ENCODE data around the gene RXRA. TPM values are rescaled to one million over a fixed set of nuclear protein-coding genes. Genes with fewer than 3 reads are reported as not detected.

Gene RXRA
- total RNA-seq, 4 donors from 2014 or later: 17.1 to 84.6 (median 24.0) TPM

- no peaks in the 10 kb centered on the region for H3K36me3 ChIP-seq
- H3K9me3 ChIP-seq: no peaks in the 10 kb centered on the region
- no peak overlapping the region for H3K4me3 ChIP-seq
- peaks cover 6 to 57% of the 10 kb centered on the region in 2 donors for H3K4me1 ChIP-seq
- peak overlapping the region; percentile 45 to 51 for H3K27ac ChIP-seq
- no peaks in the 10 kb centered on the region for H3K27me3 ChIP-seq
- no peak for TF ChIP-seq CTCF (IDR thresholded peaks at IDR 0.05)
- TF ChIP-seq POLR2A (IDR thresholded peaks at IDR 0.05): no peak
- intact Hi-C loops (cut with DNase I; ENCODE audit: low total_unique reads): loop anchor here (10.0 kb wide), 1 partner anchor 79 kb away; the partner anchor contains the start of gene RXRA
- DNase-seq: peak; percentile 72 to 80
Measured at GRCh38 chr9:134403682-134404301, 77.5 kb downstream of the RXRA start.

GRCh38 chr9:134404376-134405358, 78.4 kb downstream of the RXRA start:
- Histone ChIP-seq H3K36me3 (no peaks in the 10 kb centered on the region), H3K4me1 (peaks cover 6 to 58% of the 10 kb centered on the region in 2 donors), H3K9me3 (no peaks in the 10 kb centered on the region), H3K4me3 (no peak overlapping the region), H3K27me3 (no peaks in the 10 kb centered on the region), H3K27ac (peak overlapping the region; percentile 51 to 54)
- TF ChIP-seq POLR2A (IDR thresholded peaks at IDR 0.05) (no peak), CTCF (IDR thresholded peaks at IDR 0.05) (no peak)
- DNase-seq: no peak
- intact Hi-C loops (cut with DNase I; ENCODE audit: low total_unique reads): loop anchor here (10.0 kb wide), 1 partner anchor 80 kb away; the partner anchor contains the start of gene RXRA

- Histone ChIP-seq H3K9me3 (no peaks in the 10 kb centered on the region), H3K4me3 (no peak overlapping the region), H3K27ac (peak overlapping the region; percentile 51 to 54), H3K36me3 (no peaks in the 10 kb centered on the region), H3K4me1 (peaks cover 6 to 58% of the 10 kb centered on the region in 2 donors), H3K27me3 (no peaks in the 10 kb centered on the region)
- DNase-seq: no peak
- no peak for TF ChIP-seq CTCF (IDR thresholded peaks at IDR 0.05)
- TF ChIP-seq POLR2A (IDR thresholded peaks at IDR 0.05): no peak
- intact Hi-C loops (cut with DNase I; ENCODE audit: low total_unique reads): loop anchor here (10.0 kb wide), 1 partner anchor 81 kb away; the partner anchor contains the start of gene RXRA
Measured at GRCh38 chr9:134405527-134405926, 79.3 kb downstream of the RXRA start.

GRCh38 chr9:134406366-134407120, 80.3 kb downstream of the RXRA start:
- Histone ChIP-seq H3K4me1 (peaks cover 7 to 63% of the 10 kb centered on the region in 2 donors), H3K9me3 (no peaks in the 10 kb centered on the region), H3K36me3 (no peaks in the 10 kb centered on the region), H3K27ac (peak overlapping the region; percentile 51 to 54), H3K4me3 (peak overlapping the region in 1 of 2 donors; percentile 12), H3K27me3 (no peaks in the 10 kb centered on the region)
- DNase-seq: no peak
- intact Hi-C loops (cut with DNase I; ENCODE audit: low total_unique reads): loop anchor here (10.0 kb wide), 1 partner anchor 82 kb away; the partner anchor contains the start of gene RXRA
- TF ChIP-seq POLR2A (IDR thresholded peaks at IDR 0.05) (no peak), CTCF (IDR thresholded peaks at IDR 0.05) (no peak)
